Endothelial cell of umbilical vein (primary cell): ENCODE measurements around the gene NDUFS4. TPM values are rescaled to one million over a fixed set of nuclear protein-coding genes. Genes with fewer than 3 reads are reported as not detected.

Experiments used
- BruUV-seq: library from RNA; stranded (reverse); fragments of 400-500 nt; replicated peaks from 2 replicates; lab custom pipeline; 2021; lab: Mats Ljungman, UMichigan
- CTCF ChIA-PET: fragments of 300-600, 350-600 bp; sonication (Branson Sonifier 250); formaldehyde crosslinking; loops from one replicate; lab custom pipeline; 2021; ENCODE audit warnings: antibody characterized with exemption, inconsistent platforms; lab: Charles Lee
- POLR2A ChIA-PET: fragments of 300-600, 350-600 bp; sonication (Branson Sonifier 250); formaldehyde crosslinking; loops from one replicate; lab custom pipeline; 2021; ENCODE audit warnings: antibody characterized with exemption, inconsistent platforms; lab: Charles Lee
- DNase-seq: peaks from one replicate; pipeline ENCODE4 v3.0.0-alpha.2; 2011; ENCODE audit warnings: low read depth, low spot score
- FAIRE-seq: peaks from 2 replicates; lab custom pipeline; 2011; peaks lifted over from hg19 to GRCh38; lab: Jason Lieb, UNC
- H2AFZ ChIP-seq: 2 replicates; pipeline ENCODE4 v1.6.0; 2012; ENCODE audit warnings: low read depth, low read length, control low read depth, inconsistent platforms
- H3K27ac ChIP-seq: 2 replicates; pipeline ENCODE4 v1.5.1; 2011; ENCODE audit warnings: low read depth, mild to moderate bottlenecking, control low read depth, low read length, moderate library complexity; ENCODE audit not compliant: insufficient read depth
- H3K27me3 ChIP-seq, 2 experiments: 2 replicates each; pipeline versions ENCODE4 v1.6.0 to v1.6.1; 2011; ENCODE audit warnings: low read length in 2 of 2, mixed read lengths in 1 of 2; ENCODE audit not compliant: control insufficient read depth in 2 of 2, insufficient read depth in 2 of 2
- H3K36me3 ChIP-seq, 2 experiments: 2 replicates in 1 of 2; 3 replicates in 1 of 2; pipeline ENCODE4 v1.5.1; 2011; ENCODE audit warnings: low read length in 2 of 2, mild to moderate bottlenecking in 1 of 2, moderate library complexity in 1 of 2; ENCODE audit not compliant: control insufficient read depth in 2 of 2, insufficient read depth in 2 of 2; ENCODE audit errors: extremely low read depth in 1 of 2
- H3K4me1 ChIP-seq: 3 replicates; pipeline ENCODE4 v1.5.1; 2011; ENCODE audit warnings: mild to moderate bottlenecking, low read length; ENCODE audit not compliant: control insufficient read depth, insufficient read depth; ENCODE audit errors: extremely low read depth
- H3K4me2 ChIP-seq: 2 replicates; pipeline ENCODE4 v1.6.1; 2011; ENCODE audit warnings: low read length, control low read depth, mixed read lengths; ENCODE audit not compliant: insufficient read depth
- H3K4me3 ChIP-seq, 3 experiments: fragments of 200-600 bp in 1 of 3; sonication (generic), shearing (Covaris generic) in 1 of 3; replicated peaks in 1 of 3; 2 replicates each; pipeline ENCODE4 v1.5.1; 2011 to 2016; ENCODE audit warnings: control low read depth in 3 of 3, low read length in 3 of 3, mild to moderate bottlenecking in 2 of 3, inconsistent platforms in 1 of 3, low read depth in 1 of 3, moderate library complexity in 1 of 3; ENCODE audit not compliant: insufficient read depth in 1 of 3
- H3K79me2 ChIP-seq: 2 replicates; pipeline ENCODE4 v1.6.0; 2012; ENCODE audit warnings: low read length, inconsistent platforms; ENCODE audit not compliant: control insufficient read depth, insufficient read depth
- H3K9ac ChIP-seq: replicated peaks from 2 replicates; pipeline ENCODE3; 2011; ENCODE audit warnings: low read length, control low read depth; ENCODE audit not compliant: insufficient read depth; ENCODE audit errors: extremely low read depth
- H3K9me1 ChIP-seq: replicated peaks from 3 replicates; pipeline ENCODE4 v1.6.0; 2011; ENCODE audit warnings: mild to moderate bottlenecking, low read length; ENCODE audit not compliant: control insufficient read depth, insufficient read depth; ENCODE audit errors: extremely low read depth
- H3K9me3 ChIP-seq: replicated peaks from 2 replicates; pipeline ENCODE4 v1.5.1; 2012; ENCODE audit warnings: low read length, inconsistent platforms; ENCODE audit not compliant: control insufficient read depth, insufficient read depth
- H4K20me1 ChIP-seq: replicated peaks from 2 replicates; pipeline ENCODE3; 2011; ENCODE audit warnings: mild to moderate bottlenecking, low read length; ENCODE audit not compliant: control insufficient read depth, insufficient read depth; ENCODE audit errors: extremely low read depth
- CTCF ChIP-seq, 2 donors: IDR thresholded peaks; 1 replicate in 1 of 2; 2 replicates in 1 of 2; pipeline ENCODE4 v1.5.1; 2011; ENCODE audit warnings: low read length in 2 of 2, mild to moderate bottlenecking in 2 of 2, moderate library complexity in 2 of 2, control low read depth in 1 of 2, inconsistent platforms in 1 of 2, low read depth in 1 of 2; ENCODE audit not compliant: insufficient read depth in 1 of 2; ENCODE audit errors: extremely low read depth in 1 of 2
- FOS ChIP-seq: IDR thresholded peaks from 2 replicates; pipeline ENCODE4 v1.6.1; 2011; ENCODE audit warnings: mild to moderate bottlenecking, low read length, moderate library complexity, borderline replicate concordance; ENCODE audit not compliant: insufficient read depth
- GATA2 ChIP-seq: IDR thresholded peaks from 2 replicates; pipeline ENCODE4 v1.7.0; 2011; ENCODE audit warnings: low read depth, mild to moderate bottlenecking, moderate library complexity, mixed read lengths, low read length; ENCODE audit not compliant: insufficient read length, insufficient read depth
- JUN ChIP-seq: IDR thresholded peaks from 2 replicates; pipeline ENCODE4 v1.6.1; 2011; ENCODE audit warnings: borderline replicate concordance, low read depth; ENCODE audit not compliant: insufficient read length, insufficient read depth
- MYC ChIP-seq: IDR thresholded peaks from one replicate; pipeline ENCODE4 v1.6.1; 2011; ENCODE audit warnings: mild to moderate bottlenecking, low read depth, low read length
- POLR2A ChIP-seq: IDR thresholded peaks from 2 replicates; pipeline ENCODE4 v1.6.1; 2012; ENCODE audit warnings: low read depth, mild to moderate bottlenecking, control low read depth, low read length
- POLR2AphosphoS5 ChIP-seq: IDR thresholded peaks from 2 replicates; pipeline ENCODE4 v1.6.1; 2012; ENCODE audit warnings: low read depth, mild to moderate bottlenecking, control low read depth, low read length, moderate library complexity; ENCODE audit not compliant: insufficient read depth
- dilution Hi-C: fragments of 300-500 bp; cut with MboI; formaldehyde crosslinking; loops from one replicate; pipeline ENCODE4 v1.15.0; 2019; ENCODE audit warnings: low sequenced_read_pairs; ENCODE audit not compliant: extremely low pct_ligation_motif_present
- intact Hi-C: fragments of 100-400 bp; cut with micrococcal nuclease; formaldehyde crosslinking; loops from one replicate; pipeline ENCODE4 v1.10.0; 2022
- polyA plus RNA-seq, 4 experiments: library from polyadenylated mRNA; depleted of rRNA in 3 of 4; stranded (reverse) in 3 of 4; unstranded in 1 of 4; fragments of >200 nt; gene quantifications; 2 replicates each; pipeline versions ENCODE4 v1.2.1 to v1.2.3, GENCODE V29; 2011 to 2012; ENCODE audit warnings: missing spikeins in 1 of 4
- total RNA-seq: library from RNA; stranded (reverse); gene quantifications from 2 replicates; pipeline ENCODE4 v1.2.3, GENCODE V29; 2021
- TF ChIP-seq, protein P1 (sequence below): IDR thresholded peaks from 2 replicates; pipeline ENCODE4 v1.6.1; 2011; ENCODE audit not compliant: insufficient read depth, insufficient read length

Gene NDUFS4
- total and polyA plus RNA-seq, 2 donors (not counting 3 experiments of a cell fraction or from before 2014, with no cell fraction given), result 70.4 to 76.2 TPM

- Histone ChIP-seq H4K20me1 (no peaks in the 10 kb centered on the region), H3K79me2 (no peaks in the 10 kb centered on the region), H2AFZ (no peak overlapping the region), H3K9me1 (no peaks in the 10 kb centered on the region), H3K27ac (no peak overlapping the region), H3K27me3 (no peaks in the 10 kb centered on the region), H3K36me3 (no peaks in the 10 kb centered on the region), H3K9me3 (no peaks in the 10 kb centered on the region), H3K4me2 (no peak overlapping the region), H3K4me3 (no peak overlapping the region), H3K9ac (no peak overlapping the region), H3K4me1 (no peaks in the 10 kb centered on the region)
- POLR2A ChIA-PET, result no interaction called here
- CTCF ChIA-PET, result no interaction called here
- TF ChIP-seq POLR2AphosphoS5 (no peak), MYC (no peak), GATA2 (no peak), CTCF (IDR thresholded peaks at IDR 0.05; ENCODE audit: extremely low read depth in 1 of 2, insufficient read depth in 1 of 2, low read depth in 1 of 2, low read length in 2 of 2) (no peak), FOS (no peak), JUN (no peak), POLR2A (no peak)
- TF ChIP-seq, protein P1, sequence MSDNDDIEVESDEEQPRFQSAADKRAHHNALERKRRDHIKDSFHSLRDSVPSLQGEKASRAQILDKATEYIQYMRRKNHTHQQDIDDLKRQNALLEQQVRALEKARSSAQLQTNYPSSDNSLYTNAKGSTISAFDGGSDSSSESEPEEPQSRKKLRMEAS, result no peak
- BruUV-seq, result no TSS peak
- intact Hi-C loops, result no loop called here
- dilution Hi-C loops, result no loop called here
- FAIRE-seq, result no peak
- DNase-seq, result no peak
Observed at GRCh38 chr5:53677632-53678031, 117.2 kb downstream of the NDUFS4 start.
